Measurements from ENCODE around the gene MYRFL. TPM values are rescaled to one million over a fixed set of nuclear protein-coding genes. Genes with fewer than 3 reads are reported as not detected.

Gene MYRFL
- total RNA-seq, 3 donors from 2014 or later (not counting 1 experiment from before 2014, with no cell fraction given): not detected

DNA sequence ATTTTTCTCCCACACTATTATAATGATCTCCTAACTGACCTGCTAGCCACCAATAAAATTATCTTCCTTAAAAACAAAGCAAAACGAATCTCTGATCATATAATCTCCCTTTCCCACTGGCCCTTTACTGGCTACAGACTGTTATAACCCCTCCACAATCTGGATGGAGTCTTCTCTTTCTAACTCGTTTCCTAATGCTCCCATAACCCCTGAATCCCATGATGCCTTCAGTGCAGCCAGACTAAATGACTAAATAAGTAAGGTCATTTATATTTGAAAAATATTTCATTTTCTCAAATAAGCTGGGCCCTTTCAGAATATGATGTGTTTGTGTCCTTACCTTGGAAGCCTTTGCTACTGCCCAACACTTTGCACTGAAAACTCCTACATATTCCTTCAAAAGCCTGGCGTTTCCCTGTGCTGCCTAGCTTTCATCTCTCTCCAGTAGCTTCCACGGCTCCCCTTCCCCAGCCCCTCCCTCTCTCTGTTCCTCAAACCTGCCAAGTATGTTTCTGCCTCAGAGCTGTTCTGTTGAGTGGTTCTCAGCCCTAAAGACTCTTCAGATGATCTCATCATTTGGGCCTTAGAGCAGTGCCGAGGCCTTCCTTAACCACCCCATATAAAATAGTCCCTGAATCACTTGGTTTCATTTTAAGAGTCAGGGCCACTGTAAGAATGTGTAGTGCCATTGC is 91.7 kb downstream of the MYRFL start:
- Histone ChIP-seq H3K9me3 (ENCODE audit: control insufficient read depth, insufficient read depth, low read length) (no peaks in the 10 kb centered on the region), H3K4me3 (ENCODE audit: low read length) (no peak overlapping the region), H3K27me3 (ENCODE audit: control insufficient read depth, insufficient read depth, low read length) (no peaks in the 10 kb centered on the region), H3K27ac (ENCODE audit: low read length) (no peak overlapping the region), H3K36me3 (ENCODE audit: control insufficient read depth, insufficient read depth, low read length) (no peaks in the 10 kb centered on the region), H3K4me1 (ENCODE audit: control insufficient read depth, insufficient read depth, low read length) (no peaks in the 10 kb centered on the region)
- no peak overlapping the region for H3K4me3 Mint-ChIP-seq
- TF ChIP-seq, protein P1, sequence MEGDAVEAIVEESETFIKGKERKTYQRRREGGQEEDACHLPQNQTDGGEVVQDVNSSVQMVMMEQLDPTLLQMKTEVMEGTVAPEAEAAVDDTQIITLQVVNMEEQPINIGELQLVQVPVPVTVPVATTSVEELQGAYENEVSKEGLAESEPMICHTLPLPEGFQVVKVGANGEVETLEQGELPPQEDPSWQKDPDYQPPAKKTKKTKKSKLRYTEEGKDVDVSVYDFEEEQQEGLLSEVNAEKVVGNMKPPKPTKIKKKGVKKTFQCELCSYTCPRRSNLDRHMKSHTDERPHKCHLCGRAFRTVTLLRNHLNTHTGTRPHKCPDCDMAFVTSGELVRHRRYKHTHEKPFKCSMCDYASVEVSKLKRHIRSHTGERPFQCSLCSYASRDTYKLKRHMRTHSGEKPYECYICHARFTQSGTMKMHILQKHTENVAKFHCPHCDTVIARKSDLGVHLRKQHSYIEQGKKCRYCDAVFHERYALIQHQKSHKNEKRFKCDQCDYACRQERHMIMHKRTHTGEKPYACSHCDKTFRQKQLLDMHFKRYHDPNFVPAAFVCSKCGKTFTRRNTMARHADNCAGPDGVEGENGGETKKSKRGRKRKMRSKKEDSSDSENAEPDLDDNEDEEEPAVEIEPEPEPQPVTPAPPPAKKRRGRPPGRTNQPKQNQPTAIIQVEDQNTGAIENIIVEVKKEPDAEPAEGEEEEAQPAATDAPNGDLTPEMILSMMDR (IDR thresholded peaks at IDR 0.05): no peak
- H3K27ac Mint-ChIP-seq: no peak overlapping the region
- DNase-seq (no peak), ATAC-seq (no peak)
- WGBS (ENCODE audit: insufficient coverage): 54% methylated on average over 4 of the region's 5 CpGs
- H3K36me3 Mint-ChIP-seq: no peaks in the 10 kb centered on the region
- H3K4me1 Mint-ChIP-seq: peaks cover 0 to 5% of the 10 kb centered on the region in 2 donors
- intact Hi-C loops (cut with micrococcal nuclease): no loop called here
- H3K9me3 Mint-ChIP-seq: peaks cover 0 to 2% of the 10 kb centered on the region in 2 donors
- H3K27me3 Mint-ChIP-seq (ENCODE audit: low read depth in 2 of 2): peaks cover 0 to 8% of the 10 kb centered on the region in 2 donors

DNA sequence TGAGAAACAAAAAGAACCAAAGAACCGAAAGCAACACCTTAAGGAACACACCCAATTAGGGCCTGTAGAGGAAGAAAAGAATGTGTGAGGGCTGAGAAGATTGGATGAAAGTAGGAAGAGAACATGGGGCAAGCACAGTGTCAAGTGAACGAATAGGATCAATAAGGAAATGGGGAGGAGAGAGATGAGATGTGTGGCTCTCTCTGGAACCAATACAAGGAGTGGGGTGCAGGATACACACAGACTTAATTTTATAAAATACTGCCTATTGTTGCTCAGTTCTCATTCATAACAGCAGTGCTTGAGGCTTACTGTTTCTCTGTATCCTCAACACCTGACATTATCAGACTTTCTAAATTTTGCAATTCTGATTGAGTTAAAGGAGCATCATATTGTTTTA is 93.3 kb downstream of the MYRFL start:
- Histone ChIP-seq H3K27me3 (ENCODE audit: control insufficient read depth, insufficient read depth, low read length) (no peaks in the 10 kb centered on the region), H3K4me3 (ENCODE audit: low read length) (no peak overlapping the region), H3K4me1 (ENCODE audit: control insufficient read depth, insufficient read depth, low read length) (no peaks in the 10 kb centered on the region), H3K9me3 (ENCODE audit: control insufficient read depth, insufficient read depth, low read length) (no peaks in the 10 kb centered on the region), H3K27ac (ENCODE audit: low read length) (no peak overlapping the region), H3K36me3 (ENCODE audit: control insufficient read depth, insufficient read depth, low read length) (no peaks in the 10 kb centered on the region)
- no peak for DNase-seq
- no peak overlapping the region for H3K4me3 Mint-ChIP-seq
- no peaks in the 10 kb centered on the region for H3K36me3 Mint-ChIP-seq
- intact Hi-C loops (cut with micrococcal nuclease): no loop called here
- 92% methylated on average over 2 of the region's 2 CpGs for WGBS (ENCODE audit: insufficient coverage)
- H3K27ac Mint-ChIP-seq: no peak overlapping the region
- H3K4me1 Mint-ChIP-seq: peaks cover 0 to 5% of the 10 kb centered on the region in 2 donors
- TF ChIP-seq, protein P1 (IDR thresholded peaks at IDR 0.05): no peak
- H3K9me3 Mint-ChIP-seq: peaks cover 0 to 2% of the 10 kb centered on the region in 2 donors
- no peak for ATAC-seq
- H3K27me3 Mint-ChIP-seq (ENCODE audit: low read depth in 2 of 2): no peaks in the 10 kb centered on the region

DNA sequence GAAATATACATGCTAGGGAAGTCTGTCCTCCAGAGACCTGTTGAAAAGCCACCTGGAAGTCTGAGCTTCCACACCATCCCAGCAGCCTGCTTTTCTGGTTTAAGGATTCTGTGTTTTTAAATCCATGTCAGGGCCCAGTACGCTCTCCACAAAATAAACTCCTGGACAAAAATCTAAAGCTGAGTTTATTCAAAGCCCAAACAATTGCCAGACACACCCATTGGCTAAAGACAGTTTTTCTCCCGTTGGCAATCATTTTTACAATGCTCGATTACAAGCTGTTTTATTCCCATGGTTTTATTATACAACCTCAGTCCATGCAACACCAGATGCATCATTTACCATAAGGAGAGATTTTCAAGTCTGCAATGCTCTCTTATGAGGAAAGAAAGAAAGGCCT is 94.5 kb downstream of the MYRFL start:
- Histone ChIP-seq H3K36me3 (ENCODE audit: control insufficient read depth, insufficient read depth, low read length) (no peaks in the 10 kb centered on the region), H3K4me3 (ENCODE audit: low read length) (no peak overlapping the region), H3K4me1 (ENCODE audit: control insufficient read depth, insufficient read depth, low read length) (no peaks in the 10 kb centered on the region), H3K9me3 (ENCODE audit: control insufficient read depth, insufficient read depth, low read length) (no peaks in the 10 kb centered on the region), H3K27me3 (ENCODE audit: control insufficient read depth, insufficient read depth, low read length) (no peaks in the 10 kb centered on the region), H3K27ac (ENCODE audit: low read length) (no peak overlapping the region)
- intact Hi-C loops (cut with micrococcal nuclease): no loop called here
- Mint-ChIP-seq H3K4me1 (no peaks in the 10 kb centered on the region), H3K36me3 (no peaks in the 10 kb centered on the region), H3K4me3 (no peak overlapping the region), H3K27ac (no peak overlapping the region), H3K9me3 (peaks cover 0 to 2% of the 10 kb centered on the region in 2 donors), H3K27me3 (ENCODE audit: low read depth in 2 of 2) (no peaks in the 10 kb centered on the region)
- TF ChIP-seq, protein P1 (IDR thresholded peaks at IDR 0.05): no peak
- DNase-seq: no peak
- 94% methylated on average over 3 of the region's 3 CpGs for WGBS (ENCODE audit: insufficient coverage)
- no peak for ATAC-seq

DNA sequence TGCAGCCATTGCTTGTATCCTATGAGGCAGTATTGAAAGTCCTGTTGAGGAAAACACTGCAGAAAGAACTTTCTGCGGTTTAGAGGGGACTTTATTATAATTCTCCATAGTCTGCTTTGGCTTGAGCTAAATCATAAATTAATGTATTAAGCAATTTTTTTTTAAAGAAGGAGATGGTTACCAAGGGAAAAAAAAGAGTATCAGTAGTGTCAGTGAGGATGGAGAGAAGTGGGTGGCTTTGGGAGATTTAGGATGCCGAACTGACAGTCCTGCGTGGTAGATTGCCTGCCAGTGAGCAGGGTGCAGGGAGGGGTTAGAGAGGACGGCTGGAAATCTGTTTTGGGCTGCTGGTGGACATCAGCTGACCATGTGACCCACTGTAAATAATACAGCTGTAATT is 96.8 kb downstream of the MYRFL start:
- Mint-ChIP-seq H3K9me3 (peaks cover 0 to 2% of the 10 kb centered on the region in 2 donors), H3K36me3 (no peaks in the 10 kb centered on the region), H3K4me1 (peaks cover 0 to 10% of the 10 kb centered on the region in 2 donors), H3K27me3 (ENCODE audit: low read depth in 2 of 2) (peaks cover 0 to 5% of the 10 kb centered on the region in 2 donors), H3K4me3 (no peak overlapping the region), H3K27ac (no peak overlapping the region)
- DNase-seq (no peak), ATAC-seq (no peak)
- Histone ChIP-seq H3K4me1 (ENCODE audit: control insufficient read depth, insufficient read depth, low read length) (no peaks in the 10 kb centered on the region), H3K27ac (ENCODE audit: low read length) (no peak overlapping the region), H3K9me3 (ENCODE audit: control insufficient read depth, insufficient read depth, low read length) (no peaks in the 10 kb centered on the region), H3K4me3 (ENCODE audit: low read length) (no peak overlapping the region), H3K27me3 (ENCODE audit: control insufficient read depth, insufficient read depth, low read length) (no peaks in the 10 kb centered on the region), H3K36me3 (ENCODE audit: control insufficient read depth, insufficient read depth, low read length) (no peaks in the 10 kb centered on the region)
- WGBS (ENCODE audit: insufficient coverage): 95% methylated on average over 3 of the region's 4 CpGs
- TF ChIP-seq, protein P1 (IDR thresholded peaks at IDR 0.05): no peak
- intact Hi-C loops (cut with micrococcal nuclease): no loop called here

Data from natural killer cell (primary cell).